H1 (cell line): ENCODE data around the gene HSD17B1. TPM values are rescaled to one million over a fixed set of nuclear protein-coding genes. Genes with fewer than 3 reads are reported as not detected.

Experiments
- CTCF ChIA-PET: fragments of 300-600 bp; sonication (Branson Sonifier 250); formaldehyde crosslinking; loops from one replicate; lab custom pipeline; 2021; ENCODE audit not compliant: partially characterized antibody; lab: Charles Lee
- POLR2A ChIA-PET: fragments of 300-600 bp; sonication (Branson Sonifier 250); formaldehyde crosslinking; loops from one replicate; lab custom pipeline; 2021; ENCODE audit warnings: inconsistent platforms; ENCODE audit not compliant: partially characterized antibody; lab: Charles Lee
- DNase-seq, 2 experiments: peaks; one replicate each; pipeline versions ENCODE4 v3.0.0 to v3.0.0-alpha.2; 2010 to 2022; ENCODE audit warnings: low spot score in 2 of 2, low read depth in 1 of 2, mixed read lengths in 1 of 2
- FAIRE-seq: peaks from 2 replicates; lab custom pipeline; 2011; peaks lifted over from hg19 to GRCh38; lab: Jason Lieb, UNC
- H2AFZ ChIP-seq: 2 replicates; pipeline ENCODE4 v1.8.1; 2012; ENCODE audit warnings: low read length, inconsistent platforms
- H2AK5ac ChIP-seq: 2 replicates; pipeline ENCODE4 v1.6.1; 2013; ENCODE audit warnings: low read depth, low read length
- H2BK120ac ChIP-seq: replicated peaks from 2 replicates; pipeline ENCODE3; 2013; ENCODE audit warnings: low read depth, low read length, inconsistent platforms
- H2BK12ac ChIP-seq: 2 replicates; pipeline ENCODE4 v1.6.1; 2013; ENCODE audit warnings: low read depth, low read length
- H2BK15ac ChIP-seq: 2 replicates; pipeline ENCODE4 v1.6.1; 2013; ENCODE audit warnings: low read length
- H2BK20ac ChIP-seq: 2 replicates; pipeline ENCODE4 v1.6.1; 2013; ENCODE audit warnings: low read length
- H2BK5ac ChIP-seq: 2 replicates; pipeline ENCODE4 v1.6.1; 2013; ENCODE audit warnings: low read depth, low read length
- H3K14ac ChIP-seq: 2 replicates; pipeline ENCODE4 v1.6.1; 2013; ENCODE audit warnings: inconsistent platforms; ENCODE audit not compliant: insufficient read length
- H3K18ac ChIP-seq: 2 replicates; pipeline ENCODE4 v1.6.1; 2013; ENCODE audit warnings: low read length; ENCODE audit errors: extremely low read depth
- H3K23ac ChIP-seq: 2 replicates; pipeline ENCODE4 v1.6.1; 2013; ENCODE audit warnings: inconsistent platforms; ENCODE audit not compliant: insufficient read length
- H3K23me2 ChIP-seq: 2 replicates; pipeline ENCODE4 v1.6.1; 2013; ENCODE audit warnings: low read depth, low read length
- H3K27ac ChIP-seq: 2 replicates; pipeline ENCODE4 v1.6.1; 2011; ENCODE audit warnings: low read depth, low read length, inconsistent platforms
- H3K27me3 ChIP-seq, 4 experiments: replicated peaks in 1 of 4; 1 replicate in 1 of 4; 2 replicates in 3 of 4; pipeline versions ENCODE4 v1.6.1 to v1.8.1; 2011 to 2013; ENCODE audit warnings: low read length in 3 of 4, mild to moderate bottlenecking in 3 of 4, inconsistent platforms in 2 of 4, mixed read lengths in 2 of 4, moderate library complexity in 1 of 4; ENCODE audit not compliant: control insufficient read depth in 3 of 4, insufficient read depth in 3 of 4; ENCODE audit errors: extremely low read depth in 1 of 4
- H3K36me3 ChIP-seq, 4 experiments: 2 replicates each; pipeline versions ENCODE4 v1.6.1 to v1.8.1; 2011 to 2013; ENCODE audit warnings: mild to moderate bottlenecking in 4 of 4, low read length in 3 of 4, moderate library complexity in 2 of 4, control low read depth in 1 of 4, inconsistent platforms in 1 of 4; ENCODE audit not compliant: insufficient read depth in 4 of 4, control insufficient read depth in 2 of 4
- H3K4ac ChIP-seq: replicated peaks from 2 replicates; pipeline ENCODE3; 2013; ENCODE audit warnings: low read length, low read depth, mixed read lengths, inconsistent platforms; ENCODE audit not compliant: insufficient read length
- H3K4me1 ChIP-seq, 4 experiments: replicated peaks in 1 of 4; 1 replicate in 1 of 4; 2 replicates in 3 of 4; pipeline versions ENCODE4 v1.6.1 to v1.8.1; 2011 to 2013; ENCODE audit warnings: low read length in 3 of 4, inconsistent platforms in 2 of 4, mixed read lengths in 1 of 4; ENCODE audit not compliant: insufficient read depth in 4 of 4, control insufficient read depth in 3 of 4
- H3K4me2 ChIP-seq, 2 experiments: 2 replicates each; pipeline versions ENCODE4 v1.6.1 to v1.8.1; 2011 to 2013; ENCODE audit warnings: low read depth in 2 of 2, low read length in 2 of 2, control low read depth in 1 of 2, inconsistent platforms in 1 of 2, mild to moderate bottlenecking in 1 of 2; ENCODE audit not compliant: insufficient read depth in 1 of 2
- H3K4me3 ChIP-seq, 4 experiments: fragments of 200-600, 300-600 bp in 1 of 4; sonication (generic), shearing (Covaris generic), sonication (Bioruptor Twin) in 1 of 4; 2 replicates each; pipeline versions ENCODE4 v1.5.1 to v1.8.1; 2011 to 2016; ENCODE audit warnings: low read length in 4 of 4, low read depth in 3 of 4, control low read depth in 2 of 4, inconsistent platforms in 2 of 4, mild to moderate bottlenecking in 2 of 4, mixed read lengths in 1 of 4, moderate library complexity in 1 of 4; ENCODE audit not compliant: insufficient read depth in 2 of 4; ENCODE audit errors: extremely low read depth in 1 of 4
- H3K56ac ChIP-seq: replicated peaks from 2 replicates; pipeline ENCODE3; 2013; ENCODE audit warnings: low read depth, mild to moderate bottlenecking, mixed read lengths, low read length, inconsistent platforms; ENCODE audit not compliant: insufficient read length
- H3K79me1 ChIP-seq: 2 replicates; pipeline ENCODE4 v1.6.1; 2013; ENCODE audit warnings: low read depth, low read length, control low read depth
- H3K79me2 ChIP-seq, 2 experiments: 2 replicates each; pipeline versions ENCODE4 v1.6.1 to v1.8.1; 2012 to 2013; ENCODE audit warnings: low read length in 2 of 2, mild to moderate bottlenecking in 2 of 2, inconsistent platforms in 1 of 2; ENCODE audit not compliant: insufficient read depth in 2 of 2, control insufficient read depth in 1 of 2
- H3K9ac ChIP-seq, 4 experiments: replicated peaks in 1 of 4; 1 replicate in 1 of 4; 2 replicates in 3 of 4; pipeline versions ENCODE4 v1.6.1 to v1.8.1; 2011 to 2013; ENCODE audit warnings: low read depth in 3 of 4, low read length in 3 of 4, control low read depth in 2 of 4, mild to moderate bottlenecking in 2 of 4, moderate library complexity in 2 of 4, inconsistent platforms in 1 of 4; ENCODE audit errors: extremely low read depth in 1 of 4
- H3K9me3 ChIP-seq, 2 experiments: 2 replicates each; pipeline versions ENCODE4 v1.6.1 to v1.8.1; 2012 to 2013; ENCODE audit warnings: mild to moderate bottlenecking in 2 of 2, moderate library complexity in 2 of 2, control low read depth in 1 of 2, inconsistent platforms in 1 of 2, low read depth in 1 of 2, low read length in 1 of 2, mixed read lengths in 1 of 2; ENCODE audit not compliant: insufficient read depth in 2 of 2
- H4K20me1 ChIP-seq, 2 experiments: replicated peaks in 1 of 2; 2 replicates each; pipeline versions ENCODE3 to v1.8.1; 2011 to 2013; ENCODE audit warnings: inconsistent platforms in 2 of 2, low read length in 2 of 2, mild to moderate bottlenecking in 1 of 2; ENCODE audit not compliant: insufficient read depth in 2 of 2, control insufficient read depth in 1 of 2
- H4K5ac ChIP-seq: 2 replicates; pipeline ENCODE4 v1.6.1; 2013; ENCODE audit warnings: low read length, low read depth, mixed read lengths, inconsistent platforms; ENCODE audit not compliant: insufficient read length
- H4K8ac ChIP-seq: 2 replicates; pipeline ENCODE4 v1.8.0; 2013; ENCODE audit warnings: mild to moderate bottlenecking, moderate library complexity, low read length, inconsistent platforms; ENCODE audit not compliant: insufficient read depth; ENCODE audit errors: extremely low read depth
- H4K91ac ChIP-seq: replicated peaks from 2 replicates; pipeline ENCODE3; 2013; ENCODE audit warnings: low read length, mixed read lengths, inconsistent platforms; ENCODE audit not compliant: insufficient read length
- TAF1 ChIP-seq: IDR thresholded peaks from 2 replicates; pipeline ENCODE4 v1.6.1; 2011; ENCODE audit warnings: mild to moderate bottlenecking, low read depth, low read length
- WGBS, 2 experiments: shearing (Covaris generic) in 1 of 2; methylation state at CpG; one replicate each; pipeline versions ENCODE4 v1.1.6 to v1.1.7; 2013 to 2015; ENCODE audit warnings: low lambda C conversion rate in 2 of 2, mixed read lengths in 2 of 2, inconsistent platforms in 1 of 2, low coverage in 1 of 2, missing lambda C conversion rate in 1 of 2; ENCODE audit not compliant: insufficient replicate concordance in 2 of 2, insufficient coverage in 1 of 2, insufficient read length in 1 of 2; ENCODE audit errors: extremely low coverage in 1 of 2, missing lambda C conversion rate in 1 of 2; 5-methylcytosine and 5-hydroxymethylcytosine counted together
- polyA plus RNA-seq, 7 experiments: library from polyadenylated mRNA; depleted of rRNA in 3 of 7; stranded (reverse) in 5 of 7; unstranded in 2 of 7; fragments of >200 nt in 5 of 7; fragments of 200-250 nt in 2 of 7; gene quantifications; 1 replicate in 5 of 7; 2 replicates in 1 of 7; 4 replicates in 1 of 7; pipeline versions ENCODE4 v1.2.1 to v1.2.3, GENCODE V29; 2011 to 2013; ENCODE audit warnings: missing spikeins in 2 of 7, mixed read lengths in 2 of 7
- total RNA-seq: library from RNA; stranded (reverse); fragmentation: NEBNext Ultra II Directional; extraction: Animal tissue kit (Norgen Biotek cat#: 25700); gene quantifications from 2 replicates; pipeline ENCODE4 v1.2.1, GENCODE V29; 2021

The HSD17B1 gene
- total and polyA plus RNA-seq, 2 of the 8 experiments (the other 6 are each of a cell fraction or from before 2014, with no cell fraction given) = 0.88 to 1.0 TPM

DNA sequence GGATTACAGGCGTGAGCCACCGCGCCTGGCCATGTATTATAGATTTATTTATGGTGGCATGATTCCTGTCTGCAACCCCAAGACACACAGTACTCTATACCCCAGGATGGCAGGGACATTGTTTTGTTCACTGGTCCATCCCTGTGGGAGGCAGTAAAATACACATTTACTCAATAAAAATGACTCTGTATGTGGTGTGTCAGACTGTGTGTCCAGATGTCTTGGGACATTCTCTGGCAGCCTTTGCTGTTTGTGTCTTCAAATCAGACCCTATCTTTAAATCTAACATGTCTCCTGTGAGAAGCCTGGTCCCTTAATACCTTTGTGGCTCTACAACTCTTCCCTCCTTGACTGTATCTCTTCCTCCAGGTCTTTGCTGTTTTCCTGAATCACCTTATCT is 7.5 kb downstream of the HSD17B1 start:
- H2AK5ac ChIP-seq = no peak overlapping the region
- H2BK15ac ChIP-seq = 0 out of 2 replicates have a peak overlapping the region, but pooled peaks have one; percentile 5
- H3K4me2 ChIP-seq = no peak overlapping the region
- no peak for TF ChIP-seq TAF1
- DNase-seq (no peak), FAIRE-seq (no peak)
- H3K23ac ChIP-seq = no peak overlapping the region
- no peak overlapping the region for H2BK120ac ChIP-seq
- no peak overlapping the region for H2BK5ac ChIP-seq
- no peak overlapping the region for H3K14ac ChIP-seq
- no peak overlapping the region for H3K27ac ChIP-seq
- H3K9ac ChIP-seq = no peak overlapping the region
- ChIA-PET CTCF (interaction anchor here (1.2 kb wide), 1 partner anchor 15 kb away, joined by 3 read pairs; no protein-coding TSS in a partner anchor), POLR2A (no interaction called here)
- H4K5ac ChIP-seq = no peak overlapping the region
- H3K36me3 ChIP-seq = peaks cover 3 to 8% (median 7%) of the 10 kb centered on the region in 4 experiments; a peak in 6 of 8 replicates
- no peak overlapping the region for H3K4me3 ChIP-seq
- H2BK12ac ChIP-seq = no peak overlapping the region
- peaks cover 0 to 1% of the 10 kb centered on the region in 2 experiments for H4K20me1 ChIP-seq
- H3K79me2 ChIP-seq = peaks cover 9 to 17% of the 10 kb centered on the region in 2 experiments; a peak in 3 of 4 replicates
- H4K8ac ChIP-seq = no peak overlapping the region
- H2BK20ac ChIP-seq = no peak overlapping the region
- peaks cover 0 to 14% (median 7%) of the 10 kb centered on the region in 4 experiments; a peak in 6 of 7 replicates for H3K4me1 ChIP-seq
- no peaks in the 10 kb centered on the region; a peak in 1 of 7 replicates for H3K27me3 ChIP-seq
- H3K4ac ChIP-seq = no peak overlapping the region
- H3K9me3 ChIP-seq = no peaks in the 10 kb centered on the region
- H3K56ac ChIP-seq = no peak overlapping the region
- H3K18ac ChIP-seq = no peak overlapping the region
- peaks cover 7% of the 10 kb centered on the region for H3K23me2 ChIP-seq
- H3K79me1 ChIP-seq = peaks cover 14% of the 10 kb centered on the region
- 88% methylated on average over 3 of the region's 3 CpGs; no CpG with 5 or more reads in 1 of the 2 experiments for WGBS, 2 experiments
- no peak overlapping the region for H4K91ac ChIP-seq
- H2AFZ ChIP-seq = no peak overlapping the region
